Tibial nerve (tissue), 4 donors: Measurements from ENCODE around the gene AGPAT2. TPM values are rescaled to one million over a fixed set of nuclear protein-coding genes. Genes with fewer than 3 reads are reported as not detected.
A peak's percentile ranks its signal among the peaks of the same experiment; 100 is the strongest.

ENCODE experiments used
- DNase-seq, 2 donors: peaks; one replicate each; pipeline ENCODE4 v3.0.0-alpha.2; 2019; ENCODE audit warnings: low spot score in 2 of 2
- H3K27ac ChIP-seq, 4 donors: fragments of 200-600 bp; sonication (generic) in 3 of 4; one replicate each; pipeline ENCODE4 v1.5.1; 2017 to 2019; ENCODE audit warnings: mild to moderate bottlenecking in 1 of 4
- H3K27me3 ChIP-seq, 2 donors: fragments of 200-600 bp; sonication (generic) in 1 of 2; one replicate each; pipeline versions ENCODE4 v1.5.1 to v1.6.0; 2017 to 2019
- H3K36me3 ChIP-seq, 3 donors: fragments of 200-600 bp; sonication (generic); one replicate each; pipeline ENCODE4 v1.5.1; 2018 to 2019
- H3K4me1 ChIP-seq, 4 donors: fragments of 200-600 bp; sonication (generic) in 3 of 4; one replicate each; pipeline ENCODE4 v1.5.1; 2017 to 2019
- H3K4me3 ChIP-seq, 4 donors: fragments of 200-600 bp; sonication (generic) in 3 of 4; one replicate each; pipeline ENCODE4 v1.5.1; 2017 to 2019; ENCODE audit warnings: mild to moderate bottlenecking in 1 of 4, moderate library complexity in 1 of 4
- H3K9me3 ChIP-seq, 4 donors: fragments of 200-600 bp; sonication (generic) in 3 of 4; one replicate each; pipeline ENCODE4 v1.5.1; 2017 to 2019
- CTCF ChIP-seq, 5 experiments: fragments of 200-600 bp in 3 of 5; fragments of 450-650 bp in 2 of 5; sonication (generic) in 3 of 5; IDR thresholded peaks; one replicate each; pipeline ENCODE4 v1.5.1; 2016 to 2019; ENCODE audit warnings: antibody characterized with exemption in 5 of 5, mild to moderate bottlenecking in 3 of 5, moderate library complexity in 2 of 5
- EP300 ChIP-seq, 2 donors: sonication (generic); formaldehyde crosslinking; IDR thresholded peaks; one replicate each; pipeline ENCODE4 v1.6.1; 2017; ENCODE audit warnings: antibody characterized with exemption in 2 of 2, mild to moderate bottlenecking in 1 of 2
- POLR2A ChIP-seq, 2 donors: fragments of 450-650 bp; IDR thresholded peaks; one replicate each; pipeline ENCODE4 v1.6.1; 2017; ENCODE audit warnings: antibody characterized with exemption in 2 of 2, mild to moderate bottlenecking in 2 of 2, moderate library complexity in 2 of 2
- WGBS, 2 donors: methylation state at CpG; one replicate each; pipeline ENCODE4 v1.1.5; 2018; 5-methylcytosine and 5-hydroxymethylcytosine counted together
- total RNA-seq, 4 donors: library from RNA; depleted of rRNA; stranded (reverse); fragments of >200 nt; gene quantifications; one replicate each; pipeline ENCODE4 v1.1.0, GENCODE V29; 2016

Gene AGPAT2
- total RNA-seq, 4 donors from 2014 or later, result 79.6 to 292 (median 151) TPM

GRCh38 chr9:136630662-136630992 is 56.6 kb downstream of the AGPAT2 start:
- no peak for DNase-seq
- peaks cover 0 to 37% (median 29%) of the 10 kb centered on the region in 4 donors for H3K4me1 ChIP-seq
- no peaks in the 10 kb centered on the region for H3K27me3 ChIP-seq
- H3K27ac ChIP-seq, result no peak overlapping the region
- no peak for TF ChIP-seq POLR2A (IDR thresholded peaks at IDR 0.05)
- peak in 2 of 5 experiments; percentile 1 for TF ChIP-seq CTCF (IDR thresholded peaks at IDR 0.05)
- H3K4me3 ChIP-seq, result no peak overlapping the region
- 58 to 67% methylated on average over 12 of the region's 12 CpGs for WGBS, 2 donors
- H3K36me3 ChIP-seq, result no peaks in the 10 kb centered on the region
- H3K9me3 ChIP-seq, result no peaks in the 10 kb centered on the region

- peak in 1 of 2 donors; percentile 34 for DNase-seq
- WGBS, 2 donors, result 38 to 40% methylated on average over 18 to 19 of the region's 19 CpGs
These were observed 57.2 kb downstream of the AGPAT2 start for GRCh38 chr9:136629879-136630661.

GRCh38 chr9:136629001-136629878 is 58.0 kb downstream of the AGPAT2 start:
- Histone ChIP-seq H3K27ac (no peak overlapping the region), H3K4me3 (no peak overlapping the region), H3K36me3 (no peaks in the 10 kb centered on the region), H3K4me1 (peaks cover 0 to 51% (median 42%) of the 10 kb centered on the region in 4 donors), H3K27me3 (no peaks in the 10 kb centered on the region), H3K9me3 (no peaks in the 10 kb centered on the region)
- TF ChIP-seq CTCF (IDR thresholded peaks at IDR 0.05) (no peak), POLR2A (IDR thresholded peaks at IDR 0.05) (no peak), EP300 (IDR thresholded peaks at IDR 0.05) (no peak)
- WGBS, 2 donors, result 75 to 79% methylated on average over 16 to 19 of the region's 22 CpGs
- DNase-seq, result no peak

More at GRCh38 chr9:136629879-136630661, 57.2 kb downstream of the AGPAT2 start:
- H3K27ac ChIP-seq, result no peak overlapping the region
- no peaks in the 10 kb centered on the region for H3K9me3 ChIP-seq
- no peak overlapping the region for H3K4me3 ChIP-seq
- H3K36me3 ChIP-seq, result no peaks in the 10 kb centered on the region
- TF ChIP-seq EP300 (IDR thresholded peaks at IDR 0.05) (no peak), POLR2A (IDR thresholded peaks at IDR 0.05) (no peak), CTCF (IDR thresholded peaks at IDR 0.05) (peak; percentile 45 to 71 (median 46))
- no peaks in the 10 kb centered on the region for H3K27me3 ChIP-seq
- peaks cover 0 to 43% (median 35%) of the 10 kb centered on the region in 4 donors for H3K4me1 ChIP-seq

GRCh38 chr9:136628268-136628667 is 59.0 kb downstream of the AGPAT2 start:
- 63 to 68% methylated on average over 23 to 26 of the region's 26 CpGs for WGBS, 2 donors
- no peak for DNase-seq

More at GRCh38 chr9:136628268-136628667, 59.0 kb downstream of the AGPAT2 start:
- H3K27me3 ChIP-seq, result no peaks in the 10 kb centered on the region
- TF ChIP-seq POLR2A (IDR thresholded peaks at IDR 0.05), result no peak
- TF ChIP-seq EP300 (IDR thresholded peaks at IDR 0.05), result no peak
- TF ChIP-seq CTCF (IDR thresholded peaks at IDR 0.05), result no peak
- H3K27ac ChIP-seq, result no peak overlapping the region
- H3K9me3 ChIP-seq, result no peaks in the 10 kb centered on the region
- no peaks in the 10 kb centered on the region for H3K36me3 ChIP-seq
- no peak overlapping the region for H3K4me3 ChIP-seq
- H3K4me1 ChIP-seq, result peaks cover 0 to 61% (median 45%) of the 10 kb centered on the region in 4 donors
